Osteoblast (primary cell): ENCODE results near the gene KRT12. TPM values are rescaled to one million over a fixed set of nuclear protein-coding genes. Genes with fewer than 3 reads are reported as not detected.

ENCODE experiments used
- DNase-seq: peaks from one replicate; pipeline ENCODE4 v3.0.0; 2011; ENCODE audit warnings: low spot score, mixed read lengths; ENCODE audit not compliant: insufficient read length; ENCODE audit errors: missing footprints
- H2AFZ ChIP-seq: 2 replicates; pipeline ENCODE4 v1.6.0; 2011; ENCODE audit warnings: mild to moderate bottlenecking, low read length
- H3K27ac ChIP-seq: 2 replicates; pipeline ENCODE4 v1.5.1; 2011; ENCODE audit warnings: mild to moderate bottlenecking, low read depth, low read length, moderate library complexity
- H3K27me3 ChIP-seq: 2 replicates; pipeline ENCODE4 v1.6.0; 2012; ENCODE audit warnings: mild to moderate bottlenecking, control low read depth, inconsistent platforms, low read length, moderate library complexity; ENCODE audit not compliant: insufficient read depth
- H3K36me3 ChIP-seq: 2 replicates; pipeline ENCODE4 v1.5.1; 2011; ENCODE audit warnings: mild to moderate bottlenecking, low read length, control low read depth, moderate library complexity; ENCODE audit not compliant: insufficient read depth
- H3K4me1 ChIP-seq: 2 replicates; pipeline ENCODE4 v1.5.1; 2011; ENCODE audit warnings: mild to moderate bottlenecking, low read length, control low read depth, moderate library complexity; ENCODE audit not compliant: insufficient read depth
- H3K4me2 ChIP-seq: 2 replicates; pipeline ENCODE4 v1.6.0; 2011; ENCODE audit warnings: mild to moderate bottlenecking, low read length; ENCODE audit not compliant: insufficient read depth
- H3K4me3 ChIP-seq: fragments of 200-600 bp; sonication (generic); 3 replicates; pipeline ENCODE4 v1.5.1; 2012; ENCODE audit warnings: mild to moderate bottlenecking, low read length, inconsistent platforms; ENCODE audit not compliant: insufficient read depth
- H3K79me2 ChIP-seq: 2 replicates; pipeline ENCODE4 v1.6.0; 2012; ENCODE audit warnings: mild to moderate bottlenecking, low read length, control low read depth, inconsistent platforms; ENCODE audit not compliant: insufficient read depth
- H3K9me3 ChIP-seq: 2 replicates; pipeline ENCODE4 v1.5.1; 2011; ENCODE audit warnings: low read depth, low read length, control low read depth
- H4K20me1 ChIP-seq: 2 replicates; pipeline ENCODE4 v1.6.0; 2012; ENCODE audit warnings: mild to moderate bottlenecking, low read length, control low read depth; ENCODE audit not compliant: insufficient read depth
- CTCF ChIP-seq: IDR thresholded peaks from 2 replicates; pipeline ENCODE4 v1.5.1; 2011; ENCODE audit warnings: mild to moderate bottlenecking, low read depth, low read length, moderate library complexity; ENCODE audit errors: extremely low read depth
- total RNA-seq: library from RNA; depleted of rRNA; stranded (reverse); fragments of >200 nt; gene quantifications from 2 replicates; pipeline ENCODE4 v1.2.3, GENCODE V29; 2012

KRT12 gene
- total RNA-seq, 1 donor, result not detected

- no peaks in the 10 kb centered on the region for H4K20me1 ChIP-seq
- DNase-seq, result no peak
These were observed 20.4 kb downstream of the KRT12 start for GRCh38 chr17:40846515-40847144.

DNA sequence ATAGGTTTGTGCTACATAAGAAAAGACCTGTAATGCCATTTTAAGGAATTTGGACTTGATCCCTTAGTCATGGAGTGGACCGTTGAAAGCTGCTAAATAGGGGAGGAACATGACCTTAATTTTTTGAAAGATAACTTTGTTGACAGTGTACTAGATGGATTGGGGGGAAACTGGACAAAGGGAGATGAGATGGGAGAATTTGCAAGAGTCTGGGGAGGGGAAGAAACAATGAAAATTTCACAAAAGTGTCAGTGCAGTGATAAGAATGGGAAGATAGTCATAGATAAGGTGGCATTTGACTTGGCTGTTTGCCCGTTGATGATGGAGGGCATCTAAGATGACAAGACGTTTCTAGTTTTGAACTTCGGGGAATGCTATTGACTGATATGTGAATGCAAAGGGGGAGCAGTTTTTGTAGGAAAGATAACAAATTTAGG is 22.3 kb downstream of the KRT12 start:
- Histone ChIP-seq H2AFZ (no peak overlapping the region), H3K27ac (no peak overlapping the region), H3K4me2 (no peak overlapping the region), H3K79me2 (no peaks in the 10 kb centered on the region), H4K20me1 (no peaks in the 10 kb centered on the region), H3K36me3 (no peaks in the 10 kb centered on the region), H3K4me3 (no peak overlapping the region), H3K4me1 (no peaks in the 10 kb centered on the region), H3K27me3 (no peaks in the 10 kb centered on the region), H3K9me3 (no peaks in the 10 kb centered on the region)
- DNase-seq, result no peak
- TF ChIP-seq CTCF, result no peak

More at GRCh38 chr17:40846515-40847144, 20.4 kb downstream of the KRT12 start:
- H3K27ac ChIP-seq, result no peak overlapping the region
- H3K9me3 ChIP-seq, result no peaks in the 10 kb centered on the region
- H3K27me3 ChIP-seq, result no peaks in the 10 kb centered on the region
- no peak overlapping the region for H2AFZ ChIP-seq
- H3K4me3 ChIP-seq, result no peak overlapping the region
- no peaks in the 10 kb centered on the region for H3K36me3 ChIP-seq
- no peak for TF ChIP-seq CTCF
- no peak overlapping the region for H3K4me2 ChIP-seq
- H3K79me2 ChIP-seq, result no peaks in the 10 kb centered on the region
- H3K4me1 ChIP-seq, result no peaks in the 10 kb centered on the region

DNA sequence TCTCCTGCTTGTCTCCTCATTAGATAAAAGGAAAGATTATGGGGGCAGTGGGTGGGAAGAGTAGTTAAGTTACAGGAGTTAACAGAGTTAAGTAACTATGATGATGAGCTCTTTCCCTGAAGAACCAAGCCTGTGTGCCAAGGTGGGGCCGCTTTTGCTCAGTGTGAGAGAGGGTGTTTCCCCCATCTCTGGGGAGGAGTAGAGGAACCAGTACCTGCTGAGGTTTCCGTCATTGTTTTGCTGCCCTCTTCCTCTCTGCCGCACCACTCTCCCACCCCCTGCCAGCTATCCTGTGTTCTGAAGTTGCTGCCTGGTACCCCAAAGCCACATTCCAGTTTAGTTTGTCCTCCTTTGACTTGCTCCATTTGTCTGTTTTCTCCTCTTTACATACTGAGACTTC is 23.8 kb downstream of the KRT12 start:
- no peaks in the 10 kb centered on the region for H3K36me3 ChIP-seq

DNA sequence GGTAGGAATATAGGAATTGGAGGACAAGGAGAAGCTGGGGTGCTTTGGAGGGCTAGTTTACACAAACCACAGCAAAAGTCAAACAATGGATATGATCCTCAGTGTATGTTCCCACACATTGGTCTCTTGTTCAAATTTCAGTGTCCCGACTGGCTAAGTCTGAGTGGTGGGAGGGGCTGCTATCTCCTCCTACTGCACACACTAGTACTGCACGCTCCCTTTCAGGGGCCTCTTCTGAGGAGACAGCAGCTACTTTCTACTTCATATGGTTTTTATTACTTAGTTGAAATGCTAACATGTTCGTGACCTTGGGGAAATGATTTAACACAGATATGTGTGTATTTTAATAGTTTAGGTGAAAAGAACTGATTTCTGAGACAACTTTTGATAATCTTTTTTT is 25.8 kb downstream of the KRT12 start:
- DNase-seq, result no peak

More for the DNA sequence above, 23.8 kb downstream of the KRT12 start:
- Histone ChIP-seq H3K4me2 (no peak overlapping the region), H3K79me2 (no peaks in the 10 kb centered on the region), H3K27me3 (no peaks in the 10 kb centered on the region), H3K4me1 (no peaks in the 10 kb centered on the region), H3K27ac (no peak overlapping the region), H2AFZ (no peak overlapping the region), H3K4me3 (no peak overlapping the region), H3K9me3 (no peaks in the 10 kb centered on the region), H4K20me1 (no peaks in the 10 kb centered on the region)
- TF ChIP-seq CTCF, result no peak
- no peak for DNase-seq

More for the DNA sequence above, 25.8 kb downstream of the KRT12 start:
- Histone ChIP-seq H3K9me3 (no peaks in the 10 kb centered on the region), H3K4me1 (no peaks in the 10 kb centered on the region), H3K4me3 (no peak overlapping the region), H3K27ac (no peak overlapping the region), H3K36me3 (no peaks in the 10 kb centered on the region), H2AFZ (no peak overlapping the region), H3K27me3 (no peaks in the 10 kb centered on the region), H4K20me1 (no peaks in the 10 kb centered on the region), H3K79me2 (no peaks in the 10 kb centered on the region), H3K4me2 (no peak overlapping the region)
- no peak for TF ChIP-seq CTCF
